Panc1 (cell line): ENCODE results near the gene ZNF865.

ENCODE experiments used
- POLR2AphosphoS5 ChIP-seq: IDR thresholded peaks from 2 replicates; pipeline ENCODE4 v1.6.1; 2012; ENCODE audit warnings: mild to moderate bottlenecking, low read depth, low read length, moderate library complexity
- SIN3A ChIP-seq: IDR thresholded peaks from 2 replicates; pipeline ENCODE4 v1.6.1; 2012; ENCODE audit warnings: low read depth, mild to moderate bottlenecking, low read length, moderate library complexity, borderline replicate concordance; ENCODE audit not compliant: insufficient read depth
- TCF7L2 ChIP-seq: IDR thresholded peaks from 2 replicates; pipeline ENCODE4 v1.6.1; 2011; ENCODE audit warnings: mild to moderate bottlenecking, low read depth, low read length, inconsistent platforms
- TF ChIP-seq, protein P1 (sequence below): fragments of 450-650 bp; IDR thresholded peaks from 2 replicates; pipeline ENCODE4 v1.5.1; 2017; ENCODE audit warnings: mild to moderate bottlenecking
- TF ChIP-seq, protein P2 (sequence below), 2 experiments: IDR thresholded peaks; 2 replicates each; pipeline ENCODE4 v1.6.1; 2011 to 2012; ENCODE audit warnings: low read depth in 2 of 2, control low read depth in 1 of 2, low read length in 1 of 2, mild to moderate bottlenecking in 1 of 2, moderate library complexity in 1 of 2; ENCODE audit not compliant: insufficient read depth in 1 of 2

DNA sequence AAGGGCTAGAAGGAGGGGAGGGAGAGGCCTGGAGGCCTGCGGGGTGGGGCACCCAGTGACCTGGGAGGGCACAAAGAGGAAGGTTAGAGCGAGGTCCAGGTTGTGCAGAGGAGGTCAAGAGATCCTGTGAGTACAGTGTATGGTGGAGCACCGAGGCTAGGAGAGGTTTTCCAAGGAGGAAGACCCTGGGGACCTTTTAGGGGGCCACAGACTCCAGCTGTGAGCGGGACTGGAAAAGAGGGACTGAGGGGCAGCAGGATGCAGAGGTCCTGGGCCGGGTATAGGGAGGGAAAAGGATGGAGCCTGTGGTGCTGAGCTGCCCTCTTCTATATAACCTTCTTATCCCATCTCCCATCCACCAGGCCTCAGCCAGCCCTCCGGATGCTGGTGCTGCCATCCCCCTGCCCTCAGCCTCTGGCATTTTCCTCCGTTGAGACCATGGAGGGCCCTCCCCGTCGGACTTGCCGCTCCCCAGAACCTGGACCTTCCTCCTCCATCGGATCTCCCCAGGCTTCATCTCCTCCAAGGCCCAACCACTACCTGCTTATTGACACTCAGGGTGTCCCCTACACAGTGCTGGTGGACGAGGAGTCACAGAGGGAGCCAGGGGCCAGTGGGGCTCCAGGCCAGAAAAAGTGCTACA lies 38.9 kb downstream of the ZNF865 start:
- TF ChIP-seq, protein P1, sequence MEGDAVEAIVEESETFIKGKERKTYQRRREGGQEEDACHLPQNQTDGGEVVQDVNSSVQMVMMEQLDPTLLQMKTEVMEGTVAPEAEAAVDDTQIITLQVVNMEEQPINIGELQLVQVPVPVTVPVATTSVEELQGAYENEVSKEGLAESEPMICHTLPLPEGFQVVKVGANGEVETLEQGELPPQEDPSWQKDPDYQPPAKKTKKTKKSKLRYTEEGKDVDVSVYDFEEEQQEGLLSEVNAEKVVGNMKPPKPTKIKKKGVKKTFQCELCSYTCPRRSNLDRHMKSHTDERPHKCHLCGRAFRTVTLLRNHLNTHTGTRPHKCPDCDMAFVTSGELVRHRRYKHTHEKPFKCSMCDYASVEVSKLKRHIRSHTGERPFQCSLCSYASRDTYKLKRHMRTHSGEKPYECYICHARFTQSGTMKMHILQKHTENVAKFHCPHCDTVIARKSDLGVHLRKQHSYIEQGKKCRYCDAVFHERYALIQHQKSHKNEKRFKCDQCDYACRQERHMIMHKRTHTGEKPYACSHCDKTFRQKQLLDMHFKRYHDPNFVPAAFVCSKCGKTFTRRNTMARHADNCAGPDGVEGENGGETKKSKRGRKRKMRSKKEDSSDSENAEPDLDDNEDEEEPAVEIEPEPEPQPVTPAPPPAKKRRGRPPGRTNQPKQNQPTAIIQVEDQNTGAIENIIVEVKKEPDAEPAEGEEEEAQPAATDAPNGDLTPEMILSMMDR = no peak
- TF ChIP-seq POLR2AphosphoS5 (no peak), SIN3A (no peak), TCF7L2 (no peak)
- TF ChIP-seq, protein P2, sequence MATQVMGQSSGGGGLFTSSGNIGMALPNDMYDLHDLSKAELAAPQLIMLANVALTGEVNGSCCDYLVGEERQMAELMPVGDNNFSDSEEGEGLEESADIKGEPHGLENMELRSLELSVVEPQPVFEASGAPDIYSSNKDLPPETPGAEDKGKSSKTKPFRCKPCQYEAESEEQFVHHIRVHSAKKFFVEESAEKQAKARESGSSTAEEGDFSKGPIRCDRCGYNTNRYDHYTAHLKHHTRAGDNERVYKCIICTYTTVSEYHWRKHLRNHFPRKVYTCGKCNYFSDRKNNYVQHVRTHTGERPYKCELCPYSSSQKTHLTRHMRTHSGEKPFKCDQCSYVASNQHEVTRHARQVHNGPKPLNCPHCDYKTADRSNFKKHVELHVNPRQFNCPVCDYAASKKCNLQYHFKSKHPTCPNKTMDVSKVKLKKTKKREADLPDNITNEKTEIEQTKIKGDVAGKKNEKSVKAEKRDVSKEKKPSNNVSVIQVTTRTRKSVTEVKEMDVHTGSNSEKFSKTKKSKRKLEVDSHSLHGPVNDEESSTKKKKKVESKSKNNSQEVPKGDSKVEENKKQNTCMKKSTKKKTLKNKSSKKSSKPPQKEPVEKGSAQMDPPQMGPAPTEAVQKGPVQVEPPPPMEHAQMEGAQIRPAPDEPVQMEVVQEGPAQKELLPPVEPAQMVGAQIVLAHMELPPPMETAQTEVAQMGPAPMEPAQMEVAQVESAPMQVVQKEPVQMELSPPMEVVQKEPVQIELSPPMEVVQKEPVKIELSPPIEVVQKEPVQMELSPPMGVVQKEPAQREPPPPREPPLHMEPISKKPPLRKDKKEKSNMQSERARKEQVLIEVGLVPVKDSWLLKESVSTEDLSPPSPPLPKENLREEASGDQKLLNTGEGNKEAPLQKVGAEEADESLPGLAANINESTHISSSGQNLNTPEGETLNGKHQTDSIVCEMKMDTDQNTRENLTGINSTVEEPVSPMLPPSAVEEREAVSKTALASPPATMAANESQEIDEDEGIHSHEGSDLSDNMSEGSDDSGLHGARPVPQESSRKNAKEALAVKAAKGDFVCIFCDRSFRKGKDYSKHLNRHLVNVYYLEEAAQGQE (IDR thresholded peaks at IDR 0.05; ENCODE audit: insufficient read depth in 1 of 2, low read depth in 2 of 2, low read length in 1 of 2) = no peak
